ENCODE measurements around the gene MS4A10.

DNA sequence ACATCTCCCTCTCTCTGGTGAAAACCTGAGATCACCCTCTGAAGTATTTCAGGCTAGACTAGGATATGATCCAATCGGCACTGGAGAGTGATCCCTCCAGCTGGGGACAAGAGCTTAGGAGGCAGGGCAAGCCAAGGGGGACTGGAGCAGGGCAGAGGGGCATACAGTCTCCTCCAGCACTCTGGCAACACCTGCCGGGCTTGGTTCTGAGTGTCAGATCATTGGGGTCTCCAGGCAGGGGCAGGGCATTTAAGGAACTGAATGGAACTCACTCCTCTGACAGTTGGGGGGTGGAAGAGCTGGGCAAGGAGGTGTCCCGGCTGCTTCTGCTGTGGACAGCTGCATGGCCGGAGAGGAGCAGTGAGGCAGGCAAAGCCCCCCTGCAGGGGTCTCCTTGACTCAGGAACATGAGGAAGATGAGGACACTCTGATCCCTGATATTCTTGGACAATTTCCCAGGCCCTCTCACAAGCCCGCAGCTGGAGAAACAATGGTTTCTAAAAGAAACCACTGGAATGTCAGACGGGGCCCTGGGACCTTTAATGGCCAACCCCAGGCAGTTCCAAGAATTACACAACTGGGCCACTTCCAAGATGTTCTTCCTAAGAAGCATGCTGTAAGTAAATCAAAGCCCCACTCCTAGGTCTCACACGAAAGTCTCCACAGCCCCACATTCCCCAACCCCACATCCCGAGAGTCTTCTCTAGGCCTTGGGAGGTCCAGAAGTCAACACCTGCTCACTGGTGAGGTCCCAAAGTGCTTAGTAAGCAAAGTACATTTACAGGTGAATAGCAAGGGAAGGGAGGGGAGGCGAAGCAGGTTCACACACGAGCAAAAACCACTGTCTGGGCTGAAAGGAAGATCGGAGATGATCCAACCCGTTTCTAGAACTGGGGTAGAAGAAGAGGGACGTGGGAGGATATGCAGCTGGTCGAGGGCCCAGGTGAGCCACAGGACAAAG lies 55.6 kb downstream of the MS4A10 start:
- TF ChIP-seq GATA2 (IDR thresholded peaks at IDR 0.05; ENCODE audit: low read depth, low read length) (no peak), GATA3 (IDR thresholded peaks at IDR 0.05; ENCODE audit: low read depth, low read length) (no peak)

All from SH-SY5Y (cell line).